ENCODE results near the gene CACNB4. TPM values are rescaled to one million over a fixed set of nuclear protein-coding genes. Genes with fewer than 3 reads are reported as not detected.

CACNB4 gene
- polyA plus RNA-seq, 3 donors from 2014 or later, result 0.11 TPM; not detected in 2

DNA sequence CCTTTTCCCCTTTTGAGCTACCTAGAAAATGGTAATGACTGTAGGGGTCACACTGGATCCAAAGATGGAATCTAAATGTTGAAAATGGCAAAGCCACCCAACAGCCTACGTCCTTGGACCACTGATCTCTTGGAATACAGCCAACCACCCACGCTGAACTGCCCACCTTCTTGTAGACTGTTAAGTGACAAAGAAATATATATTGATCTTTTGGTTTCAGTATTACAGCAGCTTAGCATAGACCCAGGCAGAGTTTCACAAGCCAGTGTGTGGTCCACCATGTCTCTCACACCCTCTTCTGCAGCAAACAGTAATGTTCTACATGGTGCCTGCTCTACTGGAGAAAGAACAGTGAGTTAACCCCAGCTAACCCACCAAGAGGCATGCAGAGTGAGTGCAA, 20.2 kb downstream of the CACNB4 start:
- Mint-ChIP-seq H3K27me3 (ENCODE audit: low read depth in 3 of 3) (peaks cover 0 to 7% (median 1%) of the 10 kb centered on the region in 3 donors), H3K36me3 (no peaks in the 10 kb centered on the region), H3K4me3 (no peak overlapping the region), H3K4me1 (no peaks in the 10 kb centered on the region), H3K9me3 (peaks cover 0 to 2% (median 0%) of the 10 kb centered on the region in 6 donors), H3K27ac (no peak overlapping the region)
- no peak for DNase-seq

DNA sequence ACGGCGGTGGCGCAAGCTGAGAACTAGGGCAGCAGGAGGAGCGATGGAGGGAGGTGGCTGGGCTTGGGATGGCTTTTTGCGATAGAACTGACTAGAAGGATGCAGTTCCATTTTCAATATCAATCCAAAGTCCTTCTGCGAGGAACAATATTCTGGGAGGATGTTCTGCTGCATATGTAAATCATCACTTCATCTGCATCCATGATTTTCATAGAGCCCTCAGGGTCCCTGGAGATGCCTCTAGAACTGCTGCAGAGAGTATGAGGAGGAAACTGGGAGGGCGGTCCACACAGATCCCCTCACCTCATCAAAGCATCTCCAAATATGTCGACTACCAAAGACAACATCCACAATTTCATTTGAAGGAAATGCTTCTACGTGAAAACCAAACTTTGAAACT, 20.8 kb downstream of the CACNB4 start:
- peaks cover 0 to 2% (median 0%) of the 10 kb centered on the region in 6 donors for H3K9me3 Mint-ChIP-seq
- H3K4me3 Mint-ChIP-seq, result no peak overlapping the region
- no peaks in the 10 kb centered on the region for H3K36me3 Mint-ChIP-seq
- peaks cover 0 to 7% (median 1%) of the 10 kb centered on the region in 3 donors for H3K27me3 Mint-ChIP-seq (ENCODE audit: low read depth in 3 of 3)
- H3K27ac Mint-ChIP-seq, result no peak overlapping the region
- H3K4me1 Mint-ChIP-seq, result no peaks in the 10 kb centered on the region
- DNase-seq, result no peak

DNA sequence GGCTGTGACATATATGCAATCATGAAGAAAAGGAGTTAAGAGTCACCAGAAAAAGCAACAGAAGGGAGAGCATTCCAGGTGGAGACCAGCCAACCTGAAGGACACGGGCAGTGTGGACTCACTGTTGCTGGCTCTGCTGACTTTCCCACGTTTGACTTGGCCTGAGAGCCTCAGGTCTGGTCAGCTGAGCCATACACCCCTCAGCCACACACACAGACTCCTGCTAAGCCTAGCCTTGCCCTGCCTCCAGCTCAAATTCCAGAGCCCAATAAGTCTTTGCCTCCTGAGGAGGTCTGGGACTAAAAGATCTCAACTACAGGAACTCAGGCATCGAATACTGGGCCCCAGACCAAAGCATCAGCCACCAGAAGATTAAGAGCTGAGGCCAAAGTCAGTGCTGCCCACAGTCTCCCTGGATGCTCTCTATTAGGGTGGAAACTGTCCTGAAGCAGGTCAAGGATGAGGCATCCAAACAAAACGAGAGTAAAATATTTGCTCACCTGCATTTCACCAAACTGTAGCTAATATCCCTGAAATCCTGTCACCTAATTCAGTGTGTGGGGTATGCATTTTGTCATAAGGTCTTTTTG, 23.3 kb downstream of the CACNB4 start:
- peaks cover 0 to 7% (median 1%) of the 10 kb centered on the region in 3 donors for H3K27me3 Mint-ChIP-seq (ENCODE audit: low read depth in 3 of 3)
- H3K9me3 Mint-ChIP-seq, result peaks cover 0 to 2% (median 0%) of the 10 kb centered on the region in 6 donors
- no peaks in the 10 kb centered on the region for H3K36me3 Mint-ChIP-seq
- H3K27ac Mint-ChIP-seq, result no peak overlapping the region
- H3K4me1 Mint-ChIP-seq, result no peaks in the 10 kb centered on the region
- H3K4me3 Mint-ChIP-seq, result no peak overlapping the region
- DNase-seq, result no peak

DNA sequence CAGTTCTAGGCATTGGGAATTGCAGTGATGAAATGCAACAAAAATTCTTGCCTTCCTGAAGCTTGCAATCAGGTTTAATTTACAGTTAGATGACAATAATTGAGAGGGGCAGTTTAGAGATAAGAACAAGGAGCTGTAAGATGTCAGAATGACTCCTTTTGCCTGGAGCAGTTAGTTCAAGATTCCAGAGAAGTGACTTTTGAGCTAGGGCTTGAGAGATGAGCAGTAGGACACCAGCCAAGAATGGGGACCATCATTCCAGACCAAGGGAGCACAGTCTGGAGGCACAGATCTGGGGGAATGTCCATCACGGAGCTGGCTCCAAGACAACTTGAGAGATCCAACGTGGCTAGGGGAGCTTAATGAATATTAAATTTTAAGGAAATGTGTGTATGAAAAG, 26.8 kb downstream of the CACNB4 start:
- Mint-ChIP-seq H3K36me3 (no peaks in the 10 kb centered on the region), H3K4me1 (no peaks in the 10 kb centered on the region), H3K27ac (no peak overlapping the region), H3K4me3 (no peak overlapping the region), H3K27me3 (ENCODE audit: low read depth in 3 of 3) (peaks cover 0 to 2% (median 2%) of the 10 kb centered on the region in 3 donors), H3K9me3 (peaks cover 0 to 2% (median 0%) of the 10 kb centered on the region in 6 donors)
- DNase-seq, result no peak

DNA sequence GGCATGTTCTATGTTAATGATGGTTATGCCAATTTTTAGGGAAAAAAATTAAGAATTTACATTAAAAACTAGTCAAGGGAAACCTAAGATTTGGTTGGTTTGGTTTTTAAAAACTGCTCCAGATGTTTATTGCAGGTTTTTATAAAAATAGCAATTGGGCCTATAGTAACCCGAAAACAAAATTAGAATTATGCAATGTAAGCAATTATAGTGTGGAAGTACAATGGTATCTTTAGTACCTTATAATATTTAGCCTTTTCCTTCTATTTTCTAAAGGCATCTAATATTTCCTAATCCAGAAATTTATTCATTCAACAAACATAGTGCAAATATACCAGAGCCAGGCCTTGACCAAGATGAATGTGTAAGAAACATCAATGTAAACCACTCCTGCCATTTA, 27.3 kb downstream of the CACNB4 start:
- Mint-ChIP-seq H3K4me3 (no peak overlapping the region), H3K36me3 (no peaks in the 10 kb centered on the region), H3K4me1 (no peaks in the 10 kb centered on the region), H3K27me3 (ENCODE audit: low read depth in 3 of 3) (peaks cover 0 to 2% (median 2%) of the 10 kb centered on the region in 3 donors), H3K9me3 (peaks cover 0 to 2% (median 0%) of the 10 kb centered on the region in 6 donors), H3K27ac (no peak overlapping the region)
- no peak for DNase-seq

DNA sequence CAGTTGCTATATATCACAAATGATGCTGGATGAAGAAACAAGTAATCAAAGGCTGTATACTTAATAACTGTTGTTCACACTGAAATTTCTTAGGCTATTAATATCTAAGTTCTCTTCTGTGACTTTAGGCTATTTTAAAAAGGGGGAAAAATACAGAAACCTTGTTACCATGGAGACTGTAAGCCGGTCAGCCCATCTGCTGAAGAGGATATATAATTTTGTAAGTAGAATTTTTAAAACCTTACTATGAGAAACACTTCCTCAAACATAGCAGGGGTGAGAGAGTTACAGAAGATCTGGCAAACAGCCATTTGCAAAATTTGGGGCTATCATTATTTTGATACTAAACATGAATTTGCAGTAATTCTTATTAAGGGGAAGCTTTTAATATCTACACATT, 27.8 kb downstream of the CACNB4 start:
- H3K36me3 Mint-ChIP-seq, result no peaks in the 10 kb centered on the region
- no peak for DNase-seq
- H3K9me3 Mint-ChIP-seq, result peaks cover 0 to 2% (median 0%) of the 10 kb centered on the region in 6 donors
- H3K4me3 Mint-ChIP-seq, result no peak overlapping the region
- H3K27me3 Mint-ChIP-seq (ENCODE audit: low read depth in 3 of 3), result peaks cover 0 to 2% (median 2%) of the 10 kb centered on the region in 3 donors
- H3K4me1 Mint-ChIP-seq, result no peaks in the 10 kb centered on the region
- no peak overlapping the region for H3K27ac Mint-ChIP-seq

DNA sequence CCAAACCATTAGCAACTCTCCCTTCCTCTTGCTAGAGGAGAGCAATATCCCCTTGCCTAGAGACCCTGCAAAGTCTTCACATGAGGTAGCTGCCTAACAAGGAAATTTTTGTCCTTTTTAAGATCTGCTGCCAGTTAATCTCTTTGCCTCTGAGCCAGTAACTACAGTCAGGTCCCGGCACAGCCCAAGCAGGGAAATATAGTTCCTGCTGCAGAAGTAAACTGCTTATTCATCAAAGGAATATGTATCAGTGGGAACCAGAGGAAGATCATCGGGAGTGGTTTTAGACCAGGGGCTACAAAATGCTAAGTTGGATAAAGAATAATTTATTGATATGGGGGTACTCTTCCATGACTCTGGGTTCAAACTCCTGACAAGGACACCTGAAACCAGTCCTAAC, 30.6 kb downstream of the CACNB4 start:
- Mint-ChIP-seq H3K36me3 (no peaks in the 10 kb centered on the region), H3K9me3 (peaks cover 0 to 2% (median 0%) of the 10 kb centered on the region in 6 donors), H3K27me3 (ENCODE audit: low read depth in 3 of 3) (peaks cover 0 to 2% (median 2%) of the 10 kb centered on the region in 3 donors), H3K4me3 (no peak overlapping the region), H3K27ac (no peak overlapping the region), H3K4me1 (no peaks in the 10 kb centered on the region)
- no peak for DNase-seq

DNA sequence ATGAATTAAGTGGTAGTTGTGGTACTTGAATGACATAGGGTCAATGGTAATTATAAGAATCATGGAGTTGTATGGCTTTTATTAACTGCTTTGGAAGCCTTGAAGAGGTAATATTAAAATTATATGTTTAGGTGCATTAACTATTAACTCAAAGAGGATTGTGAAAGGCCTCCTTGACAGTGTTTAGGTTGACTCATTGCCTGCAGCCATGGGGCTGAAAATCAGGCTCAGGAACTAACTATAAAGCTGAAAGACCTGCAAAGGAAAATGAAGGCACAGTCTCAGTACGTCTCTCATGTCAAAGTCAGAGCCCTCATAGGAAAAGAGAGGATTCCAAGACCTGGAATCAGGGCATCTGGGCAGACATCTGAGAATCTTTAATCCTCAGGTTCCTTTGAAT, 31.0 kb downstream of the CACNB4 start:
- H3K27ac Mint-ChIP-seq, result no peak overlapping the region
- H3K4me3 Mint-ChIP-seq, result no peak overlapping the region
- no peak for DNase-seq
- peaks cover 0 to 2% (median 2%) of the 10 kb centered on the region in 3 donors for H3K27me3 Mint-ChIP-seq (ENCODE audit: low read depth in 3 of 3)
- no peaks in the 10 kb centered on the region for H3K36me3 Mint-ChIP-seq
- no peaks in the 10 kb centered on the region for H3K4me1 Mint-ChIP-seq
- H3K9me3 Mint-ChIP-seq, result peaks cover 0 to 2% (median 0%) of the 10 kb centered on the region in 6 donors

DNA sequence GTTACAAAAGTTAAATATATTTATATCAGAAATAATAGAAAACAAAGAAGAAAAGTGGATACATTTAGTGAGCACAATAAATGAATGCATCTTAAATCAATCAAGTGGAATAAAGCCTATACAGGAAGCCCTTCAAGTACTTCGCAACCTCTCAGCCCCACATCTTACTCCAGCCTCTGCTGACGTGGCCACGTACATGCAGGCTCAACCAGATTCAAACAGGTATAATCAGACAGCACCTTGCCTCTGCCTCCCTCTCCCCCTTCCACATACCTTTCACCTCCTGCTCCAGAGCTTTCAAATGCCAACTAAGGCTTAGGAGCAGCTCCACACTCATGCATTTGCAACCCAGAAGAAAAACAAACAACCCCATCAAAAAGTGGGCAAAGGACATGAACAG, 32.9 kb downstream of the CACNB4 start:
- Mint-ChIP-seq H3K9me3 (peaks cover 0 to 2% (median 0%) of the 10 kb centered on the region in 6 donors), H3K36me3 (no peaks in the 10 kb centered on the region), H3K4me1 (no peaks in the 10 kb centered on the region), H3K27ac (no peak overlapping the region), H3K4me3 (no peak overlapping the region), H3K27me3 (ENCODE audit: low read depth in 3 of 3) (peaks cover 2 to 6% (median 3%) of the 10 kb centered on the region in 3 donors)
- DNase-seq, result no peak

DNA sequence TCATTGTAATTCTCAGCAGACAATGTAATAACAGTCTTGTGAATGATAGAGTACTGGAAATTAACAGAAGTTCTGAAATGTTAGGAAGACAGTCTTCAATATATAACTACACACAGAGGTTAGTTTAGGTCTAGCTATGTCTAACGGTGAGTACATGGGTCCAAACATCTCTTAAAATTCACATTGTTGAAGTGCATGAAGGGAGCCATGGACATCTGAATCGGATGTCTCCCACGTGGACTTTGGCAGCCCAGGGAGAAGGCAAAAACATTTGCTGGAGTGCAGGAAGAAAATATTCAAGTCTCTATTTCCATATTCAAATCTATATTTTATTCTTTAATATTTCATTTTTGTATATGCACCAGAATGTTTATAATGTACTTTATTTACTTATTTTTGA, 34.8 kb downstream of the CACNB4 start:
- H3K36me3 Mint-ChIP-seq, result no peaks in the 10 kb centered on the region
- H3K4me3 Mint-ChIP-seq, result no peak overlapping the region
- H3K27ac Mint-ChIP-seq, result no peak overlapping the region
- peaks cover 0 to 2% (median 0%) of the 10 kb centered on the region in 6 donors for H3K9me3 Mint-ChIP-seq
- peaks cover under 1 to 10% (median 3%) of the 10 kb centered on the region in 3 donors for H3K27me3 Mint-ChIP-seq (ENCODE audit: low read depth in 3 of 3)
- H3K4me1 Mint-ChIP-seq, result no peaks in the 10 kb centered on the region
- no peak for DNase-seq

DNA sequence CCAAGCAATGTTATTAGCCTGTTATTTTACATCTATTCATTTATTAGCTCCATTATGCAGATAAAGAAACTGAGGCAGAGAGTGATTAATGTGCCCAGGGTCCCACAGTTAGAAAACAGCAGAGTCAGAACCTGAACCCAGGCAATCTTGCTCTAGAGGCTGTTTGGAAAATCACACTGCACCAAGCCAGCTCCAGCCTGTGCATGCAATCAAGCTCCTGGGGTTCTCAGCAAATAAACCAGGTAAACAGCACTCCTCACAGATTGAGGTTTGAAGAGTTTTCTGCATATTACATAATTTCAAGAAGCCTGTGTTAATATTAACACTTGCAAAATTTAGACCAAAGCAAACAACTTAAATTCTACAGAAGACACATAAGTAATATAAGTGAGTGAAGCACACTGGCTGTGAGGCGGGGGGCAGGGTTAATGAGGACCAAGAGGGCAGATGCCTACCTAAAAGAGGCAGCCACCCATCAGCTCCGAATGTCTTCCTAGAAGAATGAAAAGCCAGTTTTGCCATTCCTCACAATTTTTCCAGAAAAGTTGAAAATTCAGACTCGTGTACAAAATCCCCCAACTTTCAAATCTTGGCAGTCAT, 35.4 kb downstream of the CACNB4 start:
- Mint-ChIP-seq H3K27me3 (ENCODE audit: low read depth in 3 of 3) (peaks cover 0 to 10% (median 3%) of the 10 kb centered on the region in 3 donors), H3K27ac (no peak overlapping the region), H3K4me3 (no peak overlapping the region), H3K9me3 (peaks cover 0 to 2% (median 0%) of the 10 kb centered on the region in 6 donors), H3K4me1 (no peaks in the 10 kb centered on the region), H3K36me3 (no peaks in the 10 kb centered on the region)
- DNase-seq, result no peak

DNA sequence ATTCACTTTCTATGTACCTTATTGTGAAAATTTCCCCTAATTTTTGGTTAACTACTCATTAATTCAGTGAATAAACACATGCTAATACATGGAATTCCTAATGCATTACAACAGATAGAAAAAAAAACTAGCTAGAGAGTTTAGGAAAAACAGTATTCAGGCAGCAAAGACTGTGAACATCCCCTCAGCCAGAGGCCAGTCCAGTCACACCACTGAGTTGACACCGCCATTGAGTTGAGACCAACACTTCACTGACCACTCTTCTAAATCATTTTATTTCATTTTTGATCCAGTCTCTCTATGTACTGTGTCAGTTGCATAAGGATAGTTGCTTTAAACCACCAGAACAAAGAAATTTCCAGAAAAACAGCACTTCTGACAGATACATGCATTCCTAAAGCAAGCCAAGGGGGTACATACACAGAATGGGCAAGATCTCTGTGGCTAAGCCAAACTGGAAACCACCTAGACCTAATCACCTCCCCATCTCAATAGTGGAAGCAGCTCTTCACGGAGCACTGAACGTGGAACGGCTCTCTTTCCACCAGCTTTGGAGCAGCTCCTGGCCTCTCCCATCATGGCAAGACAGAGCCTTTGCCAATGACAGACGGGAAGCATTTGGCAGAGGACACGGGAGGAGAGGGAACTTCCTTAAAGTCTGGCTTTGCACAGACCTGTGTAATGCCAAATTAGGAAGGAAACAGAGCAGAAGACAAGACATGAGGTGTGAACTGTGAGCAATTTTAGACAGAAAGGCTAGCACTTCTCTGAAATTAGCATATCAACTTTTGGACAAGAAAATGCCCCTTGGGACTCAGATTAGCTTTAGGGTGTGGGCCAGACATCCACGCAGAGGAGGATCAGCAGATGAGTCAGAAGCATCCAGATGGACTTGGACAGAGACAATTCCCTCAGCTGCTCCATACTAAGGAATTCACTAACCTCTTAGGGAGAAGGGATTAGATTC, 36.4 kb downstream of the CACNB4 start:
- DNase-seq, result no peak
- Mint-ChIP-seq H3K4me3 (no peak overlapping the region), H3K27ac (no peak overlapping the region), H3K9me3 (peaks cover 0 to 2% (median 0%) of the 10 kb centered on the region in 6 donors), H3K36me3 (no peaks in the 10 kb centered on the region), H3K4me1 (no peaks in the 10 kb centered on the region), H3K27me3 (ENCODE audit: low read depth in 3 of 3) (peaks cover 0 to 8% (median 4%) of the 10 kb centered on the region in 3 donors)

DNA sequence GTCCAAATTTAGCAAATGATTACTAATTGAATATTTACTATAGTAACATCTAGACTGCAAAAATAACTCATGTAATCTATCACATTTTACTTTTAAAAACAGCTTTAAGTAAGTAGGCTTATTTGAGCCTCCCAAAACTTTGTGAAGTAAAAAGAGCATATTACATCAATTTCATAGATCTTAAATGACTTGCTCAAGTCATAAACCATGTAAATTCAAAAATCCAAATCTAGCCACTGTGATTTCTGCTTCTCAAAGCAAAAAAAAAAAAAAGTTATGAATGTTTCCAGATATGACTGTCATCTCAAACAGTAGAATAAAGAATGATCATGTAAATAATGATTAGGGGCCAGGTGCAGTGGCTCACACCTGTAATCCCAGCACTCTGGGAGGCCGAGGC, 37.5 kb downstream of the CACNB4 start:
- H3K9me3 Mint-ChIP-seq, result peaks cover 0 to 2% (median 0%) of the 10 kb centered on the region in 6 donors
- H3K27me3 Mint-ChIP-seq (ENCODE audit: low read depth in 3 of 3), result peaks cover 0 to 8% (median 4%) of the 10 kb centered on the region in 3 donors
- H3K4me3 Mint-ChIP-seq, result no peak overlapping the region
- no peaks in the 10 kb centered on the region for H3K36me3 Mint-ChIP-seq
- no peaks in the 10 kb centered on the region for H3K4me1 Mint-ChIP-seq
- no peak for DNase-seq
- H3K27ac Mint-ChIP-seq, result no peak overlapping the region

DNA sequence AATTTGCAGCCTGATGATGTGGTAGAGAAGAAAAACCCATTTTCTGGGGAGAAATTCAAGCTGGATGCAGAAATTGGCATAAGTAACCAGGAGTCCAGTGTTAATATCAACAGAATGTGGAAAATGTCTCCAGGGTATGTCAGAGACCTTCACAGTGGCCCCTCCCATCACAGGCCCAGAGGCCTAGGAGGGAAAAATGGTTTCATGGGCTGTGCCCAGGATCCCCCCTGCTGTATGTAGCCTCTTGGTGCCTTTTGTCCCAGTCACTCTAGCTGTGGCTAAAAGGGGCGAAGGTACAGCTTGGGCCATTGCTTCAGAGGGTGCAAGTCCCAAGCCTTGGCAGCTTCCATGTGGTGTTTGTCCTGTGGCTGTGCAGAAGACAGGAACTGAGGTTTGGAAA, 40.2 kb downstream of the CACNB4 start:
- H3K27ac Mint-ChIP-seq, result no peak overlapping the region

More for the DNA sequence above, 40.2 kb downstream of the CACNB4 start:
- Mint-ChIP-seq H3K4me1 (no peaks in the 10 kb centered on the region), H3K36me3 (no peaks in the 10 kb centered on the region), H3K27me3 (ENCODE audit: low read depth in 3 of 3) (peaks cover 0 to 9% (median 8%) of the 10 kb centered on the region in 3 donors), H3K9me3 (no peaks in the 10 kb centered on the region), H3K4me3 (no peak overlapping the region)
- DNase-seq, result no peak

Measured in immature natural killer cell (primary cell).